Stimulated activated CD4-positive, alpha-beta T cell treated with anti-CD3 and anti-CD28 coated beads, Interleukin-1b, Interleukin-23, amount 100 ng/mL, for 4 hours (primary cell): ENCODE measurements around the gene IL11.
A peak's percentile ranks its signal among the peaks of the same experiment; 100 is the strongest.

Source experiments
- DNase-seq, 2 donors: peaks; one replicate each; pipeline ENCODE4 v3.0.0-alpha.2; 2020; ENCODE audit warnings: low read depth in 2 of 2

The IL11 gene

DNA sequence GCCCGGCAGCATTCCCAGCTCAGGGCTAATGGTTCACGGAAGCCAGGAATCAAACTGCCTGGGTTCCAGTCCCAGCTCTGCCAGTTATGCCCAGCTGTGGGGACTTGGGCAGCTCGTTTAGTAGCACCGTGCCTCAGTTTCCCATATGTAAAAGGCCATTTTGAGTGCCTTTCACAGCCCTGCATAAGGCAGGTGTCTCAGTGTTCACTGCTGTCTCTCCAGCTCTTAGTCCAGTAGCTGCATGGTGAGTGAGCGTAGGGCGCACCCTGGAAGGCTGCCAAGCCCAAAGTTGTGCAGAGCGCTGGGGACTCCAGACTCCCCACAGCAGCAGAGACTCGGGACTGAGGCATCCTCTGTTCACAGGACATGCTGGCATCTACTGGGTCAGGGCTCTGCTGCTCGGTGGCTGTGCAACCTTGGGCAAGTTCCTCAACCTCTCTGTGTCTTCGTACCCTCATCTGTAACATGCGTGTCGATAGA, 21.0 kb upstream of the IL11 start:
- DNase-seq = no peak

DNA sequence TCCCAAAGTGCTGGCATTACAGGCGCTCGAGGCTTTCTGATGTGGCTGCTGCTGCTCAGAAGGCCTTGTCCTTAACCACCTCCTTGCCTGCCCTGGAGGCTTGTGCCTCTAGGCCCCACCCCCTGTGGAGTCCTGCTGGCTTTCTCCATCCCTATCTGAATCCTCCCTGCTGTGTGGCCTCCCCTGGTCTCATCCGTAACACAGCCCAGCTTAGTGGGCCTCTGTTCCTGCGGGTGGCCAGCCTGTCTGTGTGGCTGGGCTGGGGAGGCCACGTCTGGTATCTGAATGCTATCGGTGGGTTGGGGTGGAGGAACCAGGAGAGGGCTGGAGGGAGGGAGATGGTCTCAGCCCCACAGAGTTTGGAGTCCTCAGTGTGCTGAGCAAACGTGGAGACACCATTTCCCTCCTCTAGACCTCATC, 20.2 kb upstream of the IL11 start:
- no peak for DNase-seq

- no peak for DNase-seq
Measured at GRCh38 chr19:55389386-55390317, 19.4 kb upstream of the IL11 start.

DNA sequence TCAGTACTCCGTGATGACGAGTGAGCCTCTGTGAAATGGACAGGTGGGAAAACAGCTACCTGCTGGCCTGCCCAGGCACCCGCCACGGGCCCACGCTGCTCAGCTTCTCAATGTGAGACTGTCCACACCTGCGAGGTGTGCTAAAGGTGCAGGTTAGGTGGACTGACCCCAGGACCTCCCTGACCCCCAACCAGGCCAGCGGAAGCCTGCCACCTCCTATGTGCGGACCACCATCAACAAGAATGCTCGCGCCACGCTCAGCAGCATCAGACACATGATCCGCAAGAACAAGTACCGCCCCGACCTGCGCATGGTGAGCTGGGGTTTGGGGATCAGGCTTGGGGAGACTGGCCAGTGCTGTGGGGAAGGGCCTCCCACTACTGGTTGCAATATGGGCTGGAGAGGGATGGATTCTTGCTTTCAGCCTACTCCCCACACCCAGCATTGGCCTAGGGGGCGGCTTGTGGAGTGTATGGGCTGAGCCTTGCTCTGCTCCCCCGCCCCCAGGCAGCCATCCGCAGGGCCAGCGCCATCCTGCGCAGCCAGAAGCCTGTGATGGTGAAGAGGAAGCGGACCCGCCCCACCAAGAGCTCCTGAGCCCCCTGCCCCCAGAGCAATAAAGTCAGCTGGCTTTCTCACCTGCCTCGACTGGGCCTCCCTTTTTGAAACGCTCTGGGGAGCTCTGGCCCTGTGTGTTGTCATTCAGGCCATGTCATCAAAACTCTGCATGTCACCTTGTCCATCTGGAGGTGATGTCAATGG, 17.7 kb upstream of the IL11 start:
- no peak for DNase-seq

GRCh38 chr19:55386493-55386971, 16.3 kb upstream of the IL11 start:
- no peak for DNase-seq

DNA sequence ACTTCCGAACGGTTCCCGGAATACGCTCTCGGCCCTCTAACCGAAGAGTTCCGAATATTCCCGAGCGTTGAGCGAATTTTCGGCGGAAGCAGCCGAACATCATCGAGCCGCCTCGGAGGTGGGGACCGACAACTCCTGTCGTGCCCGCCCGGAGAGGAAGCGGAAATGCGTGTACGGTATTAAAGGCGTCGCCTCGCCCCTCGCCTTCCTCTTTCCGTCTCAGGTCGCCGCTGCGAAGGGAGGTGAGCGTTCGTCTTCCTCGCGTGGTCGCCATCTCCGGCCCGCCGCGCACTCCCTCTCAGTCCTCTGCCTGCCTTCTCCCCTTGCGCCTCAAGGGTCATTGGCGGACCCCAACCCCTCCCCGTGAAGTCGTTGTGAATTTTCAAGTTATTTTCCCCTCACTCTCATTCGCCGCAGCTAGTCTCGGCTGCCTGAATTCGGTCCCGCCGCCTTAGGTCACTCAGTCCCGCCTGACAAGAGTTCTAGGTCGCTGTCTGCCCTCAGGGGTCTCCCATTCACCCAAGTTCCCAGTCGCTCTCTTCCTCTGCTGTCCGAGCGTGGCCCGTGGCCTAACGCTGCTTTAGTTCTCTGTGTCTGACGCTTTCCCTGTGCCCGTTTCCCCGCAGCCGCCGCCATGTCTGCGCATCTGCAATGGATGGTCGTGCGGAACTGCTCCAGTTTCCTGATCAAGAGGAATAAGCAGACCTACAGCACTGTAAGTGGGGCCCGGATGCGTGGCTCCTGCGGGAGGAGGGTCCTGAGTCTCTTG, 15.6 kb upstream of the IL11 start, which contains the start of gene RPL28:
RPL28 (plus strand) TSS at position 209 of the 769 bp plus-strand sequence; CDS start at position 635, 426 bp downstream.
- peak; percentile 94 to 98 for DNase-seq

- peak; percentile 87 to 95 for DNase-seq
Measured at GRCh38 chr19:55384920-55385723, 14.9 kb upstream of the IL11 start.

GRCh38 chr19:55384131-55384919, 14.1 kb upstream of the IL11 start, which contains the start of gene TMEM238:
TMEM238 (minus strand) TSS chr19:55384292; CDS start chr19:55384259, 33 bp downstream.
- peak in 1 of 2 donors; percentile 43 for DNase-seq

DNA sequence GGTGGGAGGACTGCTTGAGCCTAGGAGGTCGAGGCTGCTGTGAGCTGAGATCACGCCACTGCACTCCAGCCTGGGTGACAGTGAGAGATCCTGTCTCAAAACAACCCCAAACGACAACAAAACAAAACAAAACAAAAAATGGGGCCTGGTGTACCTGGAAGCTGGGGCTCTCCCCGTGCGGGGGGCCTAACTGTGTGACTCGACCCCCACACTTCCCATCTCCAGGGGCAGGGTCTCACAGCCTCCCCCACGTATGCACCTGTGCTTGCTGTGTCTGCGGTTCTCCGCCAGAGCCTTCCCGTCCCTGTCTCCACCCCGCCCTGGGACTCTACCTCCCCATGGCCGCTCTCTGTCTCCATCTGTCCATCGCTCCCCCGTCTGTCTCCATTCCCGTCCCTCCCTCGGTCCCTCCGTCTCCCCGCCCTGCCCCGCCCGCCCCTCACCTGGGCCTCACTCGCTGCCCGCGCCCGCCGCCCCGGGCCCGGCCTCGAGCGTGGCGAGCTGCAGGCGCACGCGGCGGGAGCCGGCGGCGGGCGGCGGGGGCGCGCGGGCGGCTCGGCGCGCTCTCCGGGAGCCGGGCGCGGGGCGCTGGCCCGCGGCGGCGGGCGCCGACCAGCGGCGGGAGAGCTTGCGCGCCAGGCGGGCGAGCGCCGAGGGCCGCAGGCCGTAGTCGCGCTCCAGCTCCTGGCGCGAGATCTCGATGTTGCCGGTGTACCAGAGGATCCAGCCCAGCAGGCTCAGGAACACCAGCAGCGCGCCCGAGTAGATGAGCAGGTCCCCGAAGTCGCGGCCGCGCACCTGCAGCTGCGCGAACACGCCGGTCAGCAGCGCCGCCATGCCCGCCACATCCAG, 13.2 kb upstream of the IL11 start:
- peak; percentile 18 to 47 for DNase-seq

- DNase-seq = no peak
Measured at GRCh38 chr19:55382522-55383054, 12.3 kb upstream of the IL11 start.

- no peak for DNase-seq
Measured at GRCh38 chr19:55382013-55382412, 11.8 kb upstream of the IL11 start.

DNA sequence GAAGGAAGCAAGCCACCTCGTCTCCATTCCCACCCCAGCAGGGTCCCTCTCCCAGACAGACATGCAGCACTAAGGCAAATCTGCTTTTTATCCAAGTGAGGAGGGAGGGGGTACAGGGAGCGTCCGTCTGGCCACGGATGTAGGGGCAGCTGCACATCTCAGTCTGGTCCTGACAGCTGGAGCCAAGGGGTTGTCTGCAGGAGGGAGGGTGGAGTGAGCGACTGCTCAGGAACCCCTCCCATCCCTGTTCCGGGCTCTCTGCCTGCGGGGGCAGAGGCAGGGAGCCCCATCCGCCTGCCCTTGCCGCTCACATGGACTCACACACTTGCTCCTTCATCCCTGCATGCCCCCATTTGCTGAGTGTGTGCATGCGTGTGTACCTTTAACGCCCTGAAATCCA, 8.9 kb upstream of the IL11 start:
- no peak for DNase-seq

GRCh38 chr19:55377356-55378131, 7.3 kb upstream of the IL11 start:
- DNase-seq = no peak

- DNase-seq = no peak
Measured at GRCh38 chr19:55376241-55376933, 6.1 kb upstream of the IL11 start, which contains the start of gene TMEM190. TMEM190 (plus strand) TSS chr19:55376826; CDS start chr19:55376854, 28 bp downstream.

DNA sequence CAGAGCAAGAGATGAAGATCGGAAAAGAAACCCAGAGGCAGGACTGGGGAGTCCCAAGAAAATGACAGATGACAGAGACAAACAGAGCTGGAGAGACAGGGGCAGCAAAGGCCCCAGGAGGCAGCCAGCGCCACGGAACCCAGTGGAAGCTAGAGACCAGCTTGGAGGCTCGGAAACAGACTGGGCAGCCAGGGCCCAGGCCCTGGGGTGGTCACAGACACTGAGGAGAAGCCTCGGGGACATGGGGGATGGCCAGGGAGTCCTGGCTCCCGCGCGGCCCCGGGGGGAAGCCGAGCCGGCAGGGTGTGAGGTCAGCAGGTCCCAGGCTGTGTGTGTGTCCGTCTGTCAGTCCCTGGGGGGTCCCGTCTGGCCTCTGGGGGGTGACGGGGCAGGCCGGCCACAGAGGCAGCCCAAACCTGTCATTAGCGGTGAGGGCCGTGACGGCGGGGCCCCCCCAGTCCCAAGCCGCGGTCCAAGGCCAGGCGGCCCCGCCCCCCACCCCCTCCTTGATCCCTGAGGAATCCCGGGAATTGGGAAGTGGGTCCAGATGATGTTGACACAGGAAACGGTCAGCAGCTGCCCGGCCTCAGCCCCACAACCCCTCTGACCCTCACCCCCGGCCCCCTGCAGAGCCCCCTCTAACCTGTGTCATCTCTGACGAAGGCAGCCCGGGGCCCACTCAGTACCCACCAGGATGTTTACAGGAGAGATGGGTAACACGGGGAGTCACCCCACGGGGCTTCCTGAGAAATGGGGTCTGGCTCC, 3.9 kb upstream of the IL11 start:
- no peak for DNase-seq

- DNase-seq = no peak
Measured at GRCh38 chr19:55373306-55373992, 3.2 kb upstream of the IL11 start.
